Astrocyte (in vitro differentiated cells and primary cell): ENCODE measurements around the gene SCGB3A1.

Experiments used
- CTCF ChIP-seq: IDR thresholded peaks from 2 replicates; pipeline ENCODE4 v1.5.1; 2011; ENCODE audit warnings: low read depth, mild to moderate bottlenecking, inconsistent platforms, low read length, moderate library complexity; ENCODE audit not compliant: insufficient read depth
- EZH2 ChIP-seq: IDR thresholded peaks from 2 replicates; pipeline ENCODE4 v1.6.1; 2012; ENCODE audit warnings: mild to moderate bottlenecking, low read length, inconsistent platforms; ENCODE audit not compliant: insufficient read depth

- TF ChIP-seq EZH2 (no peak), CTCF (no peak)
Measured at GRCh38 chr5:180596668-180597231, 5.5 kb upstream of the SCGB3A1 start.
